Measurements from ENCODE around the gene AUTS2. TPM values are rescaled to one million over a fixed set of nuclear protein-coding genes. Genes with fewer than 3 reads are reported as not detected.

Gene AUTS2
- total RNA-seq, result 0.76 and 2.1 TPM in 2 replicates

DNA sequence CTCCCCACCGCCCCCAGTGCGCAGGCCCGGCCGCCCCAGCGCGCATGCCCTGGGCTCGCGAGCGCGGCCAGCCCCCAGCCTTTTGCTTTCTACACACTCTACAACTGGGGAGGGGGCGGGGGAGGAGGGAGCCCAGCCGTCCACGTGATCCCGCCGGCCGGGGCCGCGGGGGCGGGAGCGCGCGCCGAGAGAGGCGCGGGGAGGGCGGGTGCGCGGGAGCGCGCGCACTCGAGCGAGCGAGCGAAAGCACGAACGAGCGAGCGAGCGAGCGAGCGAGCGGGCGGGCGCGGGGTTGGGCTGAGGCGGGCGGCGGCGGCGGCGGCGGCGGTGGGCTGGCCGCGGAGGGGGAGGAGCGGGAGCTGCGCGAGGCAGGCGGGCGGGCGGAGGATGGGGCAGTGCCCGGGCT is at the start of gene AUTS2:
Gene AUTS2 (plus strand): TSS at position 395 of the 406 bp plus-strand sequence. CDS start 1,179 bp downstream, outside the sequence.
- H3K27ac Mint-ChIP-seq, result no peak within 1 kb of the TSS
- H3K27me3 Mint-ChIP-seq, result peaks cover 36% of the 10 kb centered on the region
- no peaks in the 10 kb centered on the region for H3K36me3 Mint-ChIP-seq (ENCODE audit: low read depth)
- no peaks in the 10 kb centered on the region for H3K9me3 Mint-ChIP-seq
- intact Hi-C loops (cut with micrococcal nuclease), result no loop called here
- peak; percentile 77 for DNase-seq
- peaks cover 8% of the 10 kb centered on the region for H3K4me1 Mint-ChIP-seq
- peak within 1 kb of the TSS; percentile 85 for H3K4me3 Mint-ChIP-seq

DNA sequence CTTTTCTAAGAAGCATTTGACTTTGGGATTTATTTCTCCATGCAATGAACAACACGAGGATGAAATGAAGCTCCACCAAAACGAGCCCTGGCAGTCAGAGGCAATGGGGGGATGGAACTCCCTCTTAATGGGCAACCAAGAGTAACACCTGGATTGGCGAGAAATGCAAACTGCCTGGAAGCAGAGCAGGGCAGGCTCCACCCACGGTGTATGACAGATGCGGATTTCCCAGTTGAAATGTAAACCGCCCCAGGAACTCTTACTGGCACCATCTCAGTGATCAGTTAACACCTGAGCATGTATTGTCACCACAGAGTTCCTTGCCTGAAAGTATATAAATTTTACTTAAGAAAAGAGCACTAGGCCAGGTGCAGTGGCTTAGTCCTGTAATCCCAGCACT is 47.3 kb upstream of the AUTS2 start:
- H3K9me3 Mint-ChIP-seq, result no peaks in the 10 kb centered on the region
- no peaks in the 10 kb centered on the region for H3K27me3 Mint-ChIP-seq
- no peaks in the 10 kb centered on the region for H3K4me1 Mint-ChIP-seq
- intact Hi-C loops (cut with micrococcal nuclease), result no loop called here
- no peak overlapping the region for H3K27ac Mint-ChIP-seq
- H3K36me3 Mint-ChIP-seq (ENCODE audit: low read depth), result no peaks in the 10 kb centered on the region
- no peak for DNase-seq
- no peak overlapping the region for H3K4me3 Mint-ChIP-seq

DNA sequence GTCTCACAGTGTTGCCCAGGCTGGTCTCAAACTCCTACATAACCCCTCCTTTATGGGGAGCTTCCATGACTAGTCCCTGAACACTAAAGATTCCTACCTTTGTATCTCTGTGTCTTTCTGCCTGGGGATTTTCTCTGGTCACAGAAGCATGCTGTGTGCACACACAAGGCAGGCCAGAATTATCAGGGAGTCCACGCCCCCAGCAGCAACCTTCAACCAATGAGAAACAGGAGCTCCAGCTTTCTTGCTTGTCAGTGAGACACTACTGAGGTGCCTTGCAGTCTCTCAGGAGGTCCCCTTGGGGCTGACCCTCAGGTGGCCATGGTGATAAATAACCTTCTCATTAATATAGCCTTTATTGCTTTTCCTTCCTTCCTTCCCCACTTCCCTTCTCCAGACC is 45.1 kb upstream of the AUTS2 start:
- no peaks in the 10 kb centered on the region for H3K36me3 Mint-ChIP-seq (ENCODE audit: low read depth)
- intact Hi-C loops (cut with micrococcal nuclease), result no loop called here
- no peaks in the 10 kb centered on the region for H3K4me1 Mint-ChIP-seq
- DNase-seq, result no peak
- no peaks in the 10 kb centered on the region for H3K9me3 Mint-ChIP-seq
- H3K27ac Mint-ChIP-seq, result no peak overlapping the region
- H3K27me3 Mint-ChIP-seq, result no peaks in the 10 kb centered on the region
- no peak overlapping the region for H3K4me3 Mint-ChIP-seq

GRCh38 chr7:69561266-69561960 is 36.9 kb upstream of the AUTS2 start:
- DNase-seq, result no peak
- no peaks in the 10 kb centered on the region for H3K4me1 Mint-ChIP-seq
- H3K4me3 Mint-ChIP-seq, result no peak overlapping the region
- H3K27ac Mint-ChIP-seq, result no peak overlapping the region
- H3K27me3 Mint-ChIP-seq, result no peaks in the 10 kb centered on the region
- no peaks in the 10 kb centered on the region for H3K36me3 Mint-ChIP-seq (ENCODE audit: low read depth)
- no peaks in the 10 kb centered on the region for H3K9me3 Mint-ChIP-seq
- intact Hi-C loops (cut with micrococcal nuclease), result no loop called here

- no peak overlapping the region for H3K4me3 Mint-ChIP-seq
- peaks cover 4% of the 10 kb centered on the region for H3K9me3 Mint-ChIP-seq
- intact Hi-C loops (cut with micrococcal nuclease), result no loop called here
- no peaks in the 10 kb centered on the region for H3K36me3 Mint-ChIP-seq (ENCODE audit: low read depth)
- no peaks in the 10 kb centered on the region for H3K4me1 Mint-ChIP-seq
- no peak for DNase-seq
- H3K27ac Mint-ChIP-seq, result no peak overlapping the region
- no peaks in the 10 kb centered on the region for H3K27me3 Mint-ChIP-seq
These were observed 33.5 kb upstream of the AUTS2 start for GRCh38 chr7:69564454-69565417.

DNA sequence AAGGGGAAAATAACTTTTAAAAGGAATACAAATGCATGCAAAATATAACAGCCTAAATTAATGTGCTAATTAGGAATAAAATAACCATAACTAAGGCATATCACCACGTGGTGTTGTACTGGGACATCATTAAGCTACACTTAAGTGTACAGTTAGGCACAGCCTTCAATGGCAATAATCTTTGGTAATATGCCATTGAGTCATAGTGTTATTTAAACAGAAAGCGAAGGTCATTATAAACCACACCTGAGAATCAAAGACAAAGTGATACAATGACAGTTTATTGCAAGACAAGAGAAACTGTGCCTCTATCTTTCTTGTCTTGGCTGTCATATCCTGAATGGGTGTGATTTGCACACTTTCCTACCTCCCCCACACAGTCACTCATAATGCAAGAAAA is 30.5 kb upstream of the AUTS2 start:
- H3K36me3 Mint-ChIP-seq (ENCODE audit: low read depth), result no peaks in the 10 kb centered on the region
- DNase-seq, result no peak
- intact Hi-C loops (cut with micrococcal nuclease), result no loop called here
- no peaks in the 10 kb centered on the region for H3K4me1 Mint-ChIP-seq
- no peak overlapping the region for H3K4me3 Mint-ChIP-seq
- no peak overlapping the region for H3K27ac Mint-ChIP-seq
- no peaks in the 10 kb centered on the region for H3K27me3 Mint-ChIP-seq
- H3K9me3 Mint-ChIP-seq, result peaks cover 4% of the 10 kb centered on the region

DNA sequence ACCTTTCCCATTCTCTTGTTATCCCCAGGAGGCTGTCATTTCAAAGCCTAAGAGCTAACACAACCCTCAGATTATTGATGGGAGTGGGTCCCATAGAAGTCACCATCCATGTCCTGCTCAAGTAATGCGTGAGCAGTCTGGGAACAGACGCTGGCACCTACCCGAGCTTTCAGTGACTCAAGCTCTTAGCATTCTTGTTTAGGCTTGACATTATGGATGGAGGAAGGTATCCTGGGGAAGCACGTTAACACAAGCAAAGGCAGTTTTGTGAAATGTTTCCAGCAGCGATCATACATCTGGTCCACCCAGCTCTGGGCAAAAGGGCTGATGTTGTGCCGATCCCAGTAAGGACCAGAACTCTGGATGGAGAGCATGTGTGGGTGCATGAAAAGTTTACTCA is 30.0 kb upstream of the AUTS2 start:
- Mint-ChIP-seq H3K4me1 (no peaks in the 10 kb centered on the region), H3K27me3 (no peaks in the 10 kb centered on the region), H3K4me3 (no peak overlapping the region), H3K27ac (no peak overlapping the region), H3K9me3 (peaks cover 4% of the 10 kb centered on the region), H3K36me3 (ENCODE audit: low read depth) (no peaks in the 10 kb centered on the region)
- no peak for DNase-seq
- intact Hi-C loops (cut with micrococcal nuclease), result no loop called here

- H3K27me3 Mint-ChIP-seq, result no peaks in the 10 kb centered on the region
- intact Hi-C loops (cut with micrococcal nuclease), result no loop called here
- no peaks in the 10 kb centered on the region for H3K4me1 Mint-ChIP-seq
- no peak overlapping the region for H3K27ac Mint-ChIP-seq
- H3K9me3 Mint-ChIP-seq, result no peaks in the 10 kb centered on the region
- no peaks in the 10 kb centered on the region for H3K36me3 Mint-ChIP-seq (ENCODE audit: low read depth)
- H3K4me3 Mint-ChIP-seq, result no peak overlapping the region
- DNase-seq, result no peak
These were observed 22.6 kb upstream of the AUTS2 start for GRCh38 chr7:69575651-69576050.

GRCh38 chr7:69577221-69577620 is 21.1 kb upstream of the AUTS2 start:
- H3K27ac Mint-ChIP-seq, result no peak overlapping the region
- intact Hi-C loops (cut with micrococcal nuclease), result no loop called here
- H3K9me3 Mint-ChIP-seq, result no peaks in the 10 kb centered on the region
- H3K4me3 Mint-ChIP-seq, result no peak overlapping the region
- H3K4me1 Mint-ChIP-seq, result no peaks in the 10 kb centered on the region
- H3K27me3 Mint-ChIP-seq, result no peaks in the 10 kb centered on the region
- no peak for DNase-seq
- no peaks in the 10 kb centered on the region for H3K36me3 Mint-ChIP-seq (ENCODE audit: low read depth)

DNA sequence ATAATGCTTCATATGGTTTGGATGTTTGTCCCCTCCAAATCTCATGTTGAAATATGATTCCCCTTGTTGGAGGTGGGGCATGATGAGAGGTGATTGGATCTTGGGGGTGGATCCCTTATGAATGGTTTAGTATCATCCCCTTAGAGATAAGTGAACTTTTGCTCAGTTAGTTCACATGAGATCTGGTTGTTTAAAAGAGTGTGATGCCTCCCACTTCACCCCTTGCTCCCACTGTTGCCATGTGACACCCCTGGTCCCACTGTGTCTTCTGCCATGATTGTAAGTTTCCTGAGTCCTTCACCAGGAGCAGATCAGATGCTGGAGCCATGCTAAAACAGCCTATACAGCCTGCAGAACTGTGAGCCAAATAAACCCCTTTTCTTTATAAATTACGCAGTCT is 13.1 kb upstream of the AUTS2 start:
- no peaks in the 10 kb centered on the region for H3K4me1 Mint-ChIP-seq
- H3K27ac Mint-ChIP-seq, result no peak overlapping the region
- no peaks in the 10 kb centered on the region for H3K9me3 Mint-ChIP-seq

DNA sequence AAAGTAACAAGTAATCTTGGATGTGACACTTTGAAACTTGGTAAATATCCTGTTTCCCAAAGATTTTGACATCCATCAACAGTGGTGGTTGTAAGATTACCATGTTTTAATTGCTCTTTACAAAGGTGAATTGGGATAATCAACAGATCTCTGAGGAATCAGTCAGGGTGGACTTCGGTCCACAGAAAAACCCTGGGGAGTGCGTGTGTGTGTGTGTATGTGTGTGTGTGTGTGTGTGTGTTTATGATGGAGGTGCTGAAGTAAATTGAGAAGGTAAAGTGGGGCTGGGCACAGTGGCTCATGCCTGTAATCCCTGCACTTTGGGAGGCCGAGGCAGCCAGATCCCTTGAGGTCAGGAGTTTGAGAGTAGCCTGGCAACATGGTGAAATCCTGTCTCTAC is 12.0 kb upstream of the AUTS2 start:
- no peak overlapping the region for H3K4me3 Mint-ChIP-seq
- H3K4me1 Mint-ChIP-seq, result no peaks in the 10 kb centered on the region
- H3K27me3 Mint-ChIP-seq, result no peaks in the 10 kb centered on the region
- no peak overlapping the region for H3K27ac Mint-ChIP-seq
- no peaks in the 10 kb centered on the region for H3K36me3 Mint-ChIP-seq (ENCODE audit: low read depth)
- H3K9me3 Mint-ChIP-seq, result no peaks in the 10 kb centered on the region
- intact Hi-C loops (cut with micrococcal nuclease), result no loop called here
- no peak for DNase-seq

More for the DNA sequence above, 13.1 kb upstream of the AUTS2 start:
- Mint-ChIP-seq H3K4me3 (no peak overlapping the region), H3K27me3 (no peaks in the 10 kb centered on the region), H3K36me3 (ENCODE audit: low read depth) (no peaks in the 10 kb centered on the region)
- intact Hi-C loops (cut with micrococcal nuclease), result no loop called here
- DNase-seq, result no peak

DNA sequence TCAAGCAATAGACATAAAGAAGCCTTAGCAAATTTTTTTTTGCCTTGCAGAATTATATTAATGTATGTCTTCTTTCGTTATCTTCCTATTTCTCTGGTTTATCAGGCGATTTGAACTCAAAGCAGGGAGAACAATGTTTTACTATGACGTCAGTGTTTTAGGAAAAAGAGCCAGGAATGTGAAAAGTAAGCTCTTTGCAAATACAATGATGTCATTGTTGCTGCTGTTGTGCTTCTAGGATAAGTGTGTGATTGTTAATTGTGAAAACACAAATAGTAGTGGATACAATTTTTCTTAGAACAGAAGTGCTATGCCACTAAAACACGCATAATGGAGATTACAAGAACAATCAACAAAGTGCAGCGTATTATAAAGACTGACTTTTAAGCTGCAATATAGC is 9.5 kb upstream of the AUTS2 start:
- H3K9me3 Mint-ChIP-seq, result no peaks in the 10 kb centered on the region
- no peaks in the 10 kb centered on the region for H3K4me1 Mint-ChIP-seq
- no peak for DNase-seq
- no peak overlapping the region for H3K4me3 Mint-ChIP-seq
- H3K36me3 Mint-ChIP-seq (ENCODE audit: low read depth), result no peaks in the 10 kb centered on the region
- intact Hi-C loops (cut with micrococcal nuclease), result no loop called here
- no peak overlapping the region for H3K27ac Mint-ChIP-seq
- H3K27me3 Mint-ChIP-seq, result no peaks in the 10 kb centered on the region

DNA sequence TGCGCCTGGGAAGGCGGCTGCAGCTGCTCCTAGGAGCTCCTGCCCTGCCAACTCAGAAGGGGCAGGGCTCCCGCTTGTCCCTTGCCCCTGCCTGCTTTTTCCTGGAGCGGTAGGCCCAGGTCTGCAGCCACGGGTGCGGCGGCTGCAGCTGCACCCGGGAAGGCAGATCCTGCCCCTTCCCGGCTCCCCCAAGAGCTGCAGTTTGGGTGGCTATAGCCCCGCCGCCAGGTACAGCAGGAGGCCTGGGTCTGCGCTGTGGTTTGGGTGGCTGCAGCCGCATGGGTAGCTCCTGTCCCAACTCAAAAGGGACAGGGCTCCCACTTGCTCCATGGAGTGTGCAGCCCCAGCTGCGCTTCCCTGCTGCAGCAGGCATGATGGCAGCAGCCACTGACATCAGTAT is 6.5 kb upstream of the AUTS2 start:
- intact Hi-C loops (cut with micrococcal nuclease), result no loop called here
- Mint-ChIP-seq H3K4me1 (no peaks in the 10 kb centered on the region), H3K27ac (no peak overlapping the region), H3K36me3 (ENCODE audit: low read depth) (no peaks in the 10 kb centered on the region), H3K9me3 (no peaks in the 10 kb centered on the region), H3K4me3 (no peak overlapping the region), H3K27me3 (peaks cover 14% of the 10 kb centered on the region)
- DNase-seq, result no peak

- H3K27me3 Mint-ChIP-seq, result peaks cover 18% of the 10 kb centered on the region
- H3K36me3 Mint-ChIP-seq (ENCODE audit: low read depth), result no peaks in the 10 kb centered on the region
- DNase-seq, result no peak
- no peak overlapping the region for H3K4me3 Mint-ChIP-seq
- no peak overlapping the region for H3K27ac Mint-ChIP-seq
- intact Hi-C loops (cut with micrococcal nuclease), result no loop called here
- no peaks in the 10 kb centered on the region for H3K9me3 Mint-ChIP-seq
- H3K4me1 Mint-ChIP-seq, result no peaks in the 10 kb centered on the region
These were observed 4.8 kb upstream of the AUTS2 start for GRCh38 chr7:69593511-69593910.

Data from activated CD4-positive, alpha-beta T cell treated with anti-CD3 and anti-CD28 coated beads, Interleukin-2, amount 10 ng/mL, durations not matched to agents 24 days and 14 days (primary cell).